Left ventricle myocardium superior (tissue), 1 donor: Measurements from ENCODE around the gene NUBP2. TPM values are rescaled to one million over a fixed set of nuclear protein-coding genes. Genes with fewer than 3 reads are reported as not detected.

ENCODE experiments used
- ATAC-seq: fragments of 200-7000 bp; cut with Tn5 transposase; one replicate; pipeline ENCODE4 v1.9.1; 2020; ENCODE audit warnings: mild to moderate bottlenecking, moderate library complexity
- DNase-seq: peaks from one replicate; pipeline ENCODE4 v3.0.0-alpha.2; 2020
- intact Hi-C: fragments of 100-400 bp; cut with micrococcal nuclease; formaldehyde crosslinking; loops from one replicate; pipeline ENCODE4 v1.11.0; 2022
- total RNA-seq: library from RNA; stranded (reverse); fragmentation: NEBNext Ultra II Directional; extraction: Animal tissue kit (Norgen Biotek cat#: 25700); gene quantifications from one replicate; pipeline ENCODE4 v1.2.1, GENCODE V29; 2021
- donor health status: DM: no; HTN: yes; CAD: no; lungs with severe emphysema.

NUBP2 gene
- total RNA-seq, 1 donor from 2014 or later: 36.6 TPM

DNA sequence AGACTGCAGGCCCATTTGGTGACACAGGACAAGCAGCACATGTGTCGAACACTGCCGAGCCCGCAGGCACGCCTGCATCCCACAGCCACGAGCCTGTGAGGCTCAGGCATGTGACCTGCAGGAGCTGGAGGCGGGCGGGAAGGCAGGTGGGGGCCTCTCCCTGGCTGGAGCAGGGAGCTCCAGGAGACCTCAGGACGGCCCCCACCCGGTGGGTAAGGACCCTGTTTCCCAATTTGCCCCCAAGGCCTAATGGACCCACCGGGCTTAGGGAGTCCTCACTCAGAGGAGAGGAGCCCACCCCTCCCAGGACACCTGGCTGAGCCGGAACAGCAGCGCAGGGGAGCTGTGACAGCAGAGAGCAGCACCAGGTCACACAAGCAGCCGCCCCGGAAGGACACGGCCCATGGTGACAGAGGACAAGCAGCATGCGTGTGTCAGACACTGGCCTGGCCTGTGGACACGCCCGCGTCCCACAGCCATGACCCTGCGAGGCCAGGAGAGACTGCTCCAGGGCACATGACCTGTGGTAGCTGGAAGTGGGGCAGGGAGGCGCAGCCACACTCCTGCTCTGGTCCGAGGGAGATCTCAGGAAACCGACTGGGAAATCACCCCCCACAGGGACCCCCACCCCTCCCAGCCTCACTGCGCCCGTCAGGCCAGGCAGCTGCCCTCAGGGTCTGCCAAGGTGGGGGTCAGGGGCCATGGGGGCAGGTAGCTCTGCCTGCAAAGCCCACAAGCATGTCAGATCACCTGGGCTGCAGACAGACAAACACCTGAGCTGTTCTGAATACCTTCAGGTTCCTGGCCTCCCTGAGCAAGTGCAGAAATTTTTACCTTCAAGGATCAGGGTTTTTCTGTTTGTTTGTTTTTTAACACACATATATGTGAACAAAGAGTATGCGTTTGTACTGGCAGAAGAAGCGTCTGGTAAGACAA lies 2.8 kb upstream of the NUBP2 start:
- intact Hi-C loops: no loop called here
- ATAC-seq: no peak
- peak; percentile 29 for DNase-seq

DNA sequence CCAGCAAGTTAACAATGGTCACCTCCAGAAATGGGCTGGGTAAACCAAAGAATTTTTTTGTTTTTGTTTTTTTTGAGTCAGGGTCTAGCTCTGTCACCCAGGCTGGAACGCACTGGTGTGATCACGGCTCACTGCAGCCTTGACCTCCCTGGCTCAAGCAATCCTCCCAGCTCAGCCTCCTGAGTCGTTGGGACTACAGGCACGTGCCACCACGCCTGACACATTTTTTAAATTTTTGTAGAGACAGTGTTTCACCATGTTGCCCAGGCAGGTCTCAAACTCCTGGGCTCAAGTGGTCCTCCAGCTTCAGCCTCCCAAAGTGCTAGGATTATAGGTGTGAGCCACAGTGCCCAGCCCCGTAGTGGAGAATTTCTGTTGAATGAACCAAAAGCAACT lies 2.1 kb upstream of the NUBP2 start:
- DNase-seq: no peak
- no peak for ATAC-seq
- intact Hi-C loops: no loop called here

DNA sequence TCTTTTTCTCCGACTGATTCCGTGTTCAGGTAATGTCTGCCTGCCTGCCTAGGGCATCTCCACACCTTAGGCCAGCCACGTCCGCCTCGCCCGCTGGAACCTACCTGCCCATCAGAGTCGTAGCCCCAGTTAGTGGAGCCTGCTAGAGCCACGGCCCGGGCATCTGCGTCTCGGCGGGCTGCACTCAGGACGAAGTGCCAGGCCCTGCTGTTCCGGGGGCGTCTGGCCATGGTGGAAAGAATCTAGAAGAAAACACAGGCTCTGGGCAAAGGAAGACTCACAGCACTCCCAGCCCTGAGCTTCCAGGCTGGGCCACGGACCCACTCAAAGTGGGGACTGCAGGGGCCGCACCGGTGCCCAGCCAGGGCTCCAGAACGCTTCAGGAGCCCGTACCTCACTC lies 1.5 kb upstream of the NUBP2 start:
- ATAC-seq (no peak), DNase-seq (peak; percentile 36)
- intact Hi-C loops: no loop called here

DNA sequence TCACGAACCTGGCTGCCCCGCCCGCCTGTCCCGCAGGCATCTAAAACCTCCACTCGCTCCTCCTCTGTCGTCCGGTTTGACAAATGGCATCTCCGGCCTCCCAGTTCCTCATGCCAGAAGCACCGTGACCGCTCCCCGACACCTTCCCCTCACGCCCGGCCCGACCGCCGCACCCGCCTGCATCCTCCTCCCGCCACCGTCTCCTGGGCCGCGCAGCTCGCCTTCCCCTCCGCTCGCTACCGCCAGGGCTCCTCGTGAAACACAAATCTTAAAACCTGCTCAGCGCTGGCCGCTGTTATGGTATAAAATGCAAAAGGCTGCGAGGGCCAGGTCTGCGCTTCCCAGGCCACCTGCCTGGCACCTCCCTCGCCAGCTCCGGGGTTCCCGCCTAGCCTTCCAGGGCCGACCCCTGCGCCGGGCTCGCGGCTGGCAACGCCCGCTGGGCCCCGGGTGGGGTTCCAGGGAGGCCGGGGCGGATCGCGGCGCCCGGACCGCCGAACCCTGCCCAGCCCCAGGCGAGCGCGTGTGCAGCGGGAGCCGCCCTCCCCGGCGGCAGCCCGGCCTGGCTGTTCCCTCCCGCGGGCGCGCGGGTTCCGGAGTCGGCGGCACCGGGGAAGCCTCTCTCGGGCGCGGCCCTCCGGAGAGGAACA lies 877 bp upstream of the NUBP2 start:
- ATAC-seq (no peak), DNase-seq (peak; percentile 45)
- intact Hi-C loops: no loop called here

DNA sequence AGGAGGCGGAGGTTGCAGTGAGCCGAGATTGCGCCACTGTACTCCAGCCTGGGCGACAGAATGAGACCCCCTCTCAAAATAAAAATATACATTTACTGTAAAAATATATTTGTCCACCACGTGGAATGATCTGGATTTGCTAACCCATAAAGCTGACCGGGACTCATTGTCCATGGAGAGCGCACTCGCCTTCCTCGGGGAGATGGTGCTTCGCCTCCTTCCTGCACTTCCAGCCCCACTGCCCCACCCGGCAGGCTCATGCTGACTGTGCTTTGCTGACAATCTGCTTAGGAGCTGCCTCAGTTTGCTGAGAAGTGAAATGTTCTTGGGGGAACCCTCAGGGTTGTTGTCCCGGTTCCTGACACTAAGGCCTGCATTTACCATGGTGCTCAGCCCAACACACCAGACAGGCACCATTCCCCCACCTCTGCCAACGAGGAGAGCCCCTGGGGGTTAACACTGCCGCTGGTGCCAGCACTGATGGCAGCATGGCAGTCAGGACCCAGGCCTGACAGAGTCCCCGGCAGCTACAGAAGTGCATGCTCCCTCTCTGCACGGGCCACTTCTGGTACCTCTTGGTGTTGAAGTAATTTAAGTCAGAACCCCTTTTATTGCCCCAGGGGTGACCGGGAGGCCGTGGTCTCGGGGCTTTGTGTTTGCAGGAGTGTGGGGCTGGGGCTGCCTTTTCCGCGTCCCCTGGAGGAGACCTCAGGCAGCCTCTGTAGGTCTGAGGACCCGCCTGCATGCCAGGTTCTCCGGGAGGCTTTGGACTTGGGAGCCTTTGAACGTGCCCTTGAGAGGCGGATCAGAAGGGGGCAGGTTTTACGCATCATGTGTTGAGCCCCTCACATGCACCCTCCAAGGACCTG lies 2.5 kb downstream of the NUBP2 start:
- intact Hi-C loops: no loop called here
- DNase-seq: peak; percentile 19
- no peak for ATAC-seq

DNA sequence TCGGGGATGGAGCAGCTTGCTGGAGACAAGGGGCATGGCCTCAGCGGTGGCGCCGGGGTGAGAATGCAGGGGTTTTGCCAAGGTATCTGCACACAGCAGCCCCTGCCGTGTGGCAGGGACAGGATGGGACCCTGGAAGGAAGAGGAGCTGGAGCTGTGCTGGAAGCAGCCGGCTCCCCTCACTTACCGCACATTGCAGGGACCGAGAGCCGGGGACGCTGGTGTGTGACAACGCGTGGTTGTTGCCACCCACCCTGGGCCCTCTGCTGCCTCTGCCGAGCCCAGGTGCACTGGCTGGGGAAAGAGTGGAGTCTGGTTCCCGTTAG lies 3.0 kb downstream of the NUBP2 start:
- intact Hi-C loops: no loop called here
- peak; percentile 27 for DNase-seq
- ATAC-seq: no peak

DNA sequence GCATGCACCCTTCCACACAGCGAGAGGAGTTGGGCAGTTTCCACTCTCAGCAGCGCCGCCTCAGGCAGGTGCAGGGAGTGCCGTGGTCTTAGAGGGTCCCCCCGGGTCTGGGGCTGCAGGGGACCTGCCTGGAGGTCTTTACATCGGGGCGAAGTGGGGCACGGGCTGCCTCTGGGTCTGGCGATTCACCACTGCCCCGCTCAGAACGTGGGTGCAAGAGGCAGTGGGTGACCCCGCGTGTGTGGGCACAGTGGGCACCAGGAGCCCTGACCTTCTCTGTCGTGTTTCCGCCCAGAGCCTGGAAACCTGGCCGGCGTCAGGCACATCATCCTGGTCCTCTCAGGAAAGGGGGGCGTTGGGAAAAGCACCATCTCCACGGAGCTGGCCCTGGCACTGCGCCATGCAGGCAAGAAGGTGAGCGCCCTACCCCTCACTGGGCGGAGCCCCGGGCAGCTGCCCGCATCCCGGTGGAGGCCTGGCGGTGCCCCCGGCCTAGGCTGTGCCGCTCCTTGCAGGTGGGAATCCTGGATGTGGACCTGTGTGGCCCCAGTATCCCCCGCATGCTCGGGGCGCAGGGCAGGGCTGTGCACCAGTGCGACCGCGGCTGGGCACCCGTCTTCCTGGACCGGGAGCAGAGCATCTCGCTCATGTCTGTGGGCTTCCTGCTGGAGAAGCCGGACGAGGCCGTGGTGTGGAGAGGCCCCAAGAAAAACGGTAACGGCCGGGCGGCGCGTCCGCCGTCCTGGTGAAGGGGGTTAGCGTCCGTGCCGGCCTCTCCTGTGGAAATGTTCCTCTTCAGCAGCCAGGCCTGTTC lies 3.7 kb downstream of the NUBP2 start:
- ATAC-seq: no peak
- peak; percentile 29 for DNase-seq
- intact Hi-C loops: no loop called here

DNA sequence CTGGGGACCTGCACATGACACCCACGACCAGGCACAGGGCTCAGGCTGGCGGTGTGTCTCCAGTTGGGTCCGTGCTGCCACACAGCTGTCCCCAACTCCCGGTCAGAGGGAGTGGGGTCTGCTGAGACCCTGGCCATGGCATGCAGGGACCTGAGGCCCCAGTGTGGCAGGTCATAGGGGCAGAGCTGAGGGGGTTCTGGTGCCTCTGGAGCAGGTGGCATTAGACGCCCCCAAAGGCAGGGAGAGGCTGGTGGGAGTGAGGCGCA lies 4.2 kb downstream of the NUBP2 start:
- intact Hi-C loops: no loop called here
- peak; percentile 19 for DNase-seq
- no peak for ATAC-seq

DNA sequence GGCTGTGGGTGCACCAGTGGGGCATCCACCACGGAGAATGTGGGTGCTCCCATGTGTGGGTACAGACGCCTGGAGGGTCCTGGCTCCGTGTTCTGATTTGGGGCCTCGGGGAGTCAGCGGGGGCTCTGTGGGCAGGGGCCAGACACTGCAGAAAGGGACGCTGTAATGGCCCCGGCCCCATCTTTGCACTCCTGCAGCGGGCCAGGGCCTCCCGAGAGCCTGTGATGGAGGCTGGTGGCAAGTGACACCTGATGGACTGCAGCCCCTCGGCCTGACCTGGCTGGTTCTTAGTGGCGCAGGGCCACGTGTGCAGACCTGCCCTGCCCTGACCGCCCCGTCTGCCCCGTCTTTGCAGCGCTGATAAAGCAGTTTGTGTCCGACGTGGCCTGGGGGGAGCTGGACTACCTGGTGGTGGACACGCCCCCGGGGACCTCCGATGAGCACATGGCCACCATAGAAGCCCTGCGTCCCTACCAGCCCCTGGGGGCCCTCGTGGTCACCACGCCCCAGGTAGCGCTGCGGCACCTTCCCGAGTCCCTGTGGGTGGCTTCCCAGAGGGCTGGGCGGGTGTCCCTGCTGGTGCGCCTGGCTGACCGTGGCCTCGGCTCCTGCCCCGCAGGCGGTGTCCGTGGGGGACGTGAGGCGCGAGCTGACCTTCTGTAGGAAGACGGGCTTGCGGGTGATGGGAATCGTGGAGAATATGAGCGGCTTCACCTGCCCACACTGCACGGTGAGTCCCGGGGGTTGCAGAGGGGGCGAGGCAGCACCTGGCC lies 4.7 kb downstream of the NUBP2 start:
- no peak for ATAC-seq
- peak; percentile 29 for DNase-seq
- intact Hi-C loops: no loop called here

DNA sequence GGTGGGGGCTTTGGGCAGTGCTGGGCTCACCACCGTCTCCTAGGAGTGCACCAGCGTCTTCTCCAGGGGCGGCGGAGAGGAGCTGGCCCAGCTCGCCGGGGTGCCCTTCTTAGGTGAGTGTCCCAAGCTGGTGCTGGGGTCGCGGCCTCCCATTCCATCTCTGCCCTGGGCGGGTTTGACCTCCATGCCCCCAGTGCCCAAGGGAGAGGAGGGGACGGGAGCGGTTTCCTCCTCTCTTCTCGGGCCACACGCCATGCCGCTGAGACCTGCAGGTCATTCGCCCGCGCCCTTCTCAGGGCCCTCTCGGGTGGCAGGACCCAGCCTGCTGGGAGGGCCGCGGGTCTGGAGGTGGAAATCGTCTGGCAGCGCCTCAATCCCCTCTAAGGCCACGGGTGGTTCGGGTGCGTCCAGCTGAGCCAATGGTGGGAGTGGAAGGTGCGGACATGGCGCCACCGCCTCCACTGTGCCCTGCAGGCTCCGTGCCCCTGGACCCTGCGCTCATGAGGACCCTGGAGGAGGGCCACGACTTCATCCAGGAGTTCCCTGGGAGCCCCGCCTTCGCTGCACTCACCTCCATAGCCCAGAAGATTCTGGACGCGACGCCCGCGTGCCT lies 5.4 kb downstream of the NUBP2 start:
- intact Hi-C loops: no loop called here
- ATAC-seq (no peak), DNase-seq (peak; percentile 31)

DNA sequence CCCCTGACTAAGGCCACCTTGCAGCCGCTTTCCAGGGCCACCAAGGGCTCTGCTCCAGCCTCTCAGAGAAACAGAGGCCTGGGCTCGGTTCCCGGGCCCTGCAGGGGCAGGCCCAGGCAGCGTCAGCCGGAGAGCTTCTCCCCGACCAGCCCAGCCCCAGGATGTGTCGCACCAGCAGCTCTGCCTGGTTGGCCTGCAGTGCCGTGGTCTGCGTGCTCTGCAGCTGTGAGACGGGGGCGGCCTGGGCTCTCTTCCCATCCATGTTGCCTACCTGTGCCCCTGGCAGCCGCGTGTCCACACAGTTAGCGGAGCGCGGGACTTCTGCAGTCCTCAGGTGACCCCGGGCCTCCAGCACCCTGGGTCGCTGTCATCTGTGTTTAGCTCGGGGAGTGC lies 5.9 kb downstream of the NUBP2 start:
- ATAC-seq (no peak), DNase-seq (peak; percentile 26)

DNA sequence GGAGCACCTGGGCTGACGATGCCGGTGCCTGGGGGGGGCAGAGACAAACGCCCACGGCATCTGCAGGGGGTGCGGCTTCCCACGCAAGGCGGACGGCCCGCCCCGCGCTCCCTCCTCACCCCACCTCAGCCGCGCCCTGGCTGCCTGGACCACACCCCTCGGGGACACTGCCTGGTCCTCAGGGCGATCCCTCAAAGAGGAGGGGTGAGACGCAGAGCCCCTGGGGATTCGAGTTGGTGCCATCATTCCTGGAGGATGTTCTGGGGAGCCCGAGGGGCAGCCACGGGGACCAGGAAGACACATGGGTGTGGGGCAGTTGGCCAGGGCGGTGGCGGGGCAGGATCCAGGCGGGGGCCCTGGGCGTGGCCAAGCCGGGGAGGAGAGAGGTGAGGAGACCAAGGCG lies 6.9 kb downstream of the NUBP2 start:
- intact Hi-C loops: no loop called here
- ATAC-seq (no peak), DNase-seq (peak; percentile 27)

More for the DNA sequence above, 5.9 kb downstream of the NUBP2 start:
- intact Hi-C loops: no loop called here

DNA sequence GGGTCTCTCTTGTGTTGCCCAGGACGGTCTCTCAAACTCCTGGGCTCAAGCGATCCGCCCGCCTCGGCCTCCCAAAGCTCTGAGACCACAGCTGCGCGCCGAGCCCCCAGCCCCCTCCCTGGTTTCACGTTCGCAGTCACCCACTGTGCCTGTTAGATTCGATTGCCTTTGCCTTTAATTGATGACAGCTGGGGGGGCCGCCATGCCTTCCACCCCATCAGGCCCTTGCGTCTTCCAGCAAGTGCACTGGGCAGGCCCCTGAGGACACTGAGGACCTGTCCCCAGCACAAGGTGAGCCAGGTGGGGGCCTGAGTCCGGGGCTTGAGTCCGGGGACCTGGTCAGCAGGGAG lies 7.5 kb downstream of the NUBP2 start:
- DNase-seq: no peak
- no peak for ATAC-seq
- intact Hi-C loops: no loop called here

DNA sequence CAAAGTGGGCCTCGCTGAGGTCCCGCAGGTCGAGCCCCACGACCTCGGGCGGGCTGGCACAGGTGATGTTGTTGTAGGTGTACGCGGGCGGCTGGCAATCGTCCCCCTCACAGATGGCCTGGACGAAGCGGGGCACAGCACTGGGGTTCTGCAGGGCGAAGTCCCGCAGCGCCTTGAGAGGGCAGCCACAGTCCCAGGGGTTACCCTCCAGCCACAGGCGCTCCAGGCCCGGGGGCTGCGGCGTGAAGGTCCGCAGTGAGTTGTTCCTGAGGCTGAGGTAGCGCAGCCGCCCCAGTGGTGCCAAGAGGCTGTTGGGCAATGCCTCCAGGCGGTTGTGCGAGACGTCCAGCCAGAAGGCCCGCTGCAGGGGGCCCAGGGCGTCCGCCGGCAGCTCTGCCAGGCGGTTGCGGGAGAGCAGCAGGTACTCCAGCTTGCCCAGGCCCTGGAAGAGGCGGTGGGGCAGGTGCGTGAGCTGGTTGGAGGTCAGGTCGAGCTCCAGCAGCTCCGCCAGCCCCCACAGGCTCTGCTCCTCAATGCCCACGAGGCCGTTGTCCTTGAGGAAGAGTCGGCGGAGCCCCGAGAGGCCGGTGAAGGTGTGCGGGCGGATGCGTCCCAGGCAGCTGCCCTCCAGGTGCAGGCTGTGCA lies 8.0 kb downstream of the NUBP2 start:
- DNase-seq: no peak

DNA sequence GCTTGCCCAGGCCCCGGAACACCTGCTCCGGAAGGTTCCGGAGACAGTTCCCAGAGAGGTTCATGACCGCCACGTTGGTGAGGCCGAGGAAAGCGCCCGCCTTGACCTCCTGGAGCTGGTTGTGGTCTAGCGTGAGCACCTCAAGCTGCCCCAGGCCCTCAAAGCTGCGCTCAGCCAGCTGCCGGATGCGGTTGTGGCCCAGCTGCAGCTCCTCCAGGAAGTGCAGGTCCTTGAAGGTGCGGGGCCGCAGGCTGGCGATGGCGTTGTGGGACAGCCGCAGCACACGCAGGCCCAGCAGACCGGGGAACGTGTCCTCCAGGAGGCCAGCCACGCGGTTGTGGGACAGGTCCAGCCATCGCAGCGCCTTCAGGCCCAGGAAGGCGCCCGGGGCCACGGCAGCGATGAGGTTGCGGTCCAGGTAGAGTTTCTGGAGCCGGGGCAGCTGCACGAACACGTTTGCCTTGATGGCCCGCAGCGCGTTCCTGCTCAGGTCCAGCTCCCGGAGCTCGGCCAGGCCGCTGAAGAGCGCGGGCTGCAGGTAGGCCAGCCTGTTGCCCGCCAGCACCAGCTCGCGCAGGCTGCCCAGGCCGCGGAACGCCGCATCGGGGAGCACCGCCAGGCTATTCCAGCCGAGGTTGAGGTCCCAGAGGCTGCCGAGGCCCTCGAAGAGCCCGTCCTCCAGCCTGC lies 8.6 kb downstream of the NUBP2 start:
- no peak for ATAC-seq
- intact Hi-C loops: no loop called here
- no peak for DNase-seq

More for the DNA sequence above, 8.0 kb downstream of the NUBP2 start:
- ATAC-seq: no peak
- intact Hi-C loops: no loop called here

DNA sequence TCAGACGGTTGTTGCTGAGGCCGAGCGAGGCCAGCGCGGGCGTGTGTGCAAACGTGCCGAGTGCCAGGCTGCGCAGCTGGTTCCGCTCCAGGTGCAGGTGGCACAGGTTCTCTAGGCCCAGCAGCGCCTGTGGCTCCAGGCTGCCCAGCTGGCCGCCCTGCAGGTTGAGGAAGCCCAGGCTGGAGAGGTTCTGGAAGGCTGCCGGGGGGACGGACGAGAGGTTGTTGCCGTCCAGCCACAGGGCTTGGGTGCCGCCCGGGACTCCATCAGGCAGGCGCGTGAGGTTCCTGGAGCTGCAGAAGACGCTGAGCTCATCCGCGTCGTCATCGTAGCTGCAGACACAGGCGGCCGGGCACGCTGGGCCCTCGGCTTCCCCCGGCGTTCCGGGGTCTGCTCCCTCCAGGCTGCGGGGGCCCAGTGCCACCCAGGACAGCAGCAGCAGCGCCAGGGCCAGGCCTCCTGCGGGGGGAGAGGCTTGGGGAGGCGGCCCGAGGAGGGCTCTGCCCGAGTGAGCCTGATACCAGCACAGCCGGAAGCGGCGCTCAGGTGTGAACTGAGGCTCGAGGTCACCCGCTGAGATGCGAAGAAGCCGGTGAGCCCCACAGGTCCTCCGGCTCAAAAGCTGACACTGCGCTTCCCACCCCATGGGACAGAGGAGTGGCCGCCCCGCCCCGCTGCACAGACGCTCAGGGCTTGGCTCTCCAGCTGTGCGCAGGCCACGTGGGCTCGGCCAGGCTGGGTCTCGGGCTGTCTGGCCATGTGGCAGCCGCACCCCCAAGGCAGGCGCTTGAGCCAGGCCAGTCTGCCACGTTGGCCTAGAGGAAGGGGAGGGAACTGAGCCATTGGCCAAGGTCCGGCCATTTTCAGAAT lies 9.4 kb downstream of the NUBP2 start:
- intact Hi-C loops: no loop called here
- DNase-seq: no peak
- no peak for ATAC-seq
